PC-9 (cell line): Measurements from ENCODE around the gene CD8B2.

ENCODE experiments used
- EZH2 ChIP-seq: fragments of 200-600 bp; sonication (generic); IDR thresholded peaks from 2 replicates; pipeline ENCODE4 v1.8.0; 2017; ENCODE audit warnings: antibody characterized with exemption, low read depth
- TF ChIP-seq, protein P1 (sequence below): fragments of 200-600 bp; sonication (generic); conservative IDR thresholded peaks from 2 replicates; pipeline ENCODE4 v1.6.1; 2017; ENCODE audit warnings: mixed run types, antibody characterized with exemption, mild to moderate bottlenecking, moderate library complexity

- TF ChIP-seq, protein P1, sequence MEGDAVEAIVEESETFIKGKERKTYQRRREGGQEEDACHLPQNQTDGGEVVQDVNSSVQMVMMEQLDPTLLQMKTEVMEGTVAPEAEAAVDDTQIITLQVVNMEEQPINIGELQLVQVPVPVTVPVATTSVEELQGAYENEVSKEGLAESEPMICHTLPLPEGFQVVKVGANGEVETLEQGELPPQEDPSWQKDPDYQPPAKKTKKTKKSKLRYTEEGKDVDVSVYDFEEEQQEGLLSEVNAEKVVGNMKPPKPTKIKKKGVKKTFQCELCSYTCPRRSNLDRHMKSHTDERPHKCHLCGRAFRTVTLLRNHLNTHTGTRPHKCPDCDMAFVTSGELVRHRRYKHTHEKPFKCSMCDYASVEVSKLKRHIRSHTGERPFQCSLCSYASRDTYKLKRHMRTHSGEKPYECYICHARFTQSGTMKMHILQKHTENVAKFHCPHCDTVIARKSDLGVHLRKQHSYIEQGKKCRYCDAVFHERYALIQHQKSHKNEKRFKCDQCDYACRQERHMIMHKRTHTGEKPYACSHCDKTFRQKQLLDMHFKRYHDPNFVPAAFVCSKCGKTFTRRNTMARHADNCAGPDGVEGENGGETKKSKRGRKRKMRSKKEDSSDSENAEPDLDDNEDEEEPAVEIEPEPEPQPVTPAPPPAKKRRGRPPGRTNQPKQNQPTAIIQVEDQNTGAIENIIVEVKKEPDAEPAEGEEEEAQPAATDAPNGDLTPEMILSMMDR, result no peak
- no peak for TF ChIP-seq EZH2
These were observed 33.9 kb downstream of the CD8B2 start for GRCh38 chr2:106521016-106521415.
